ENCODE results near the gene DGKQ.
"Not testable (repeated sequence)": the region's sequence is repeated elsewhere in the genome, so short reads cannot be mapped to it uniquely, and the experiment has no call there.

The DGKQ gene

GRCh38 chr4:993111-994029 is 20.0 kb upstream of the DGKQ start, which contains the start of gene SLC26A1:
SLC26A1 (minus strand) TSS chr4:993404; CDS start chr4:991703, 1,701 bp downstream.
- no peak for DNase-seq

DNA sequence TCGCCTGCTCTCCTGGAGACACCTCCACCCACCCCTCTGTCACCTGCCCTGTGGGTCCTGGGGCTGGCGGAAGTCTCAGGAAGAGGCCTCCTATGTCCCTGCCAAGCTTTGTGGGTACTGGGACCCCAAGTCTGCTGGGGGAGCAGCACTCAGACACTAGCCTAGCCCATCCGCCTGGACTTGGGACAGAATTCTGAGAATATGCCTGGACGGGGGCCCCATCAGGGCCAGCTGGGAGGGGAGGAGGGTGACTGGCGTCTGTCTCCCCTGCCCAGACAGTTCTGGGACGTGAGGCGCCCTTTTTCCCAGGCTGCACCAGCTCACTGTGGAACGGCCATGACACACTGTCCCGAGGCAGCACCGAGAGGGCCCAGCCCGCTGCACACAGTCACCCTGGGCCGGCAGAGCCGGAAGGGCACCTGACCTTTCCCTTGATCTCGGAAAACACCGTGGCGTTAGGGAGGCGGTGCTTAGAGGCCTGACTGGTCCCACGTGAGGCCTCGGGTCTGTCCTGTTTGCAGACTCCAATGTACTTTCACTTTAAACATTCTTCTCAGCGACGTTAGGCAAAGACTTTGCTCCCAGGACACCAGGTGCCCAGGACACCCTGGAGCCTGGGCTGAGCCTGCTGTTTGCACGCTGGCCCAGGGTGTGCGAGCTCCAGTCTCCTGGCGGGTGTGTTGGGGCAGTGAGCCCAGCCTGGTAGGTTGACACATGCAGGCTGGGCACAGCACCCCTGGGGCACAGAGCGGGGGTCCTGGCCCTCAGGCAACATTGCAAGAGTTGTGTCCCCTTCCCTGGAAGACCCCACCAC is 19.1 kb upstream of the DGKQ start:
- DNase-seq, result no peak

DNA sequence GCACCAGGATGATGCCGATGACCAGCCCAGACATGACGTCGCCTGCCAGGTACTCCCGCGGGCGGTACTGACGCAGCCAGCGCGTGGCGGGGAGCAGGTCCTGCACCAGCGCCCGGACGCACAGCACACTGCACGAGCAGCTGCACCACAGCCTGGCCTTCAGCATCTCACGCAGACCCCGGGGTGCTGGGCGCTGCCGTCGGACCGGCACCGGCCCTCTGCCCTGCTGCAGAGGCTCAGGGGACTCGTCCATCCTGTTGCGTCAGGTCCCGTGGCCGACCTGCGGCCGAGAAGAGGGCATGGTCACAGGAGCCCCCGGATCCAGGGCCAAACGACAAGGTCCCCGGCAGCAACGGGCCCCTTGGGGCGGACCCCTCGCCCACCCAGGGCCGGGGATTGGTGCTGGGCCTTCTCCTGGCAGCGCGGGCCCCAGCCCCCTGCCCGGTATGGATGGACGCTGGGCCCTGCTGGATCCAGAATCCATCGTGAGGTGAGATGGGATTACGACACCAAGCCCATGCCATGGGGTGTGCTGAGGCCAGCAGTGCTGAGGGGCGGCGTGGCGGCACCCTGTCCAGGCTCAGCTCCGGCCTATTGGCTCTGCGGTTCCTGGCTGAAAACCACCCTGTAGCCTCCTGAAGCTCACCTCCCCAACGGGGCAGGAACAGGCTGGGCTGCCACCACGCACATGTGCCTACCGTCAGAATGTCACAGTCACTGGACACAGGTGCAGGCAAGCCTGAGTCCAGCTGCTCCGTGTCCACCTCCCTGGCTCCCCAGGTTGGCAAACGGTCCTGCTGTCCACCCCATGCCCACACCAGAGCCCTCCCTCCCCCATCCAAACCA is 18.3 kb upstream of the DGKQ start:
- DNase-seq, result no peak

GRCh38 chr4:990746-991367 is 17.5 kb upstream of the DGKQ start:
- DNase-seq, result no peak

DNA sequence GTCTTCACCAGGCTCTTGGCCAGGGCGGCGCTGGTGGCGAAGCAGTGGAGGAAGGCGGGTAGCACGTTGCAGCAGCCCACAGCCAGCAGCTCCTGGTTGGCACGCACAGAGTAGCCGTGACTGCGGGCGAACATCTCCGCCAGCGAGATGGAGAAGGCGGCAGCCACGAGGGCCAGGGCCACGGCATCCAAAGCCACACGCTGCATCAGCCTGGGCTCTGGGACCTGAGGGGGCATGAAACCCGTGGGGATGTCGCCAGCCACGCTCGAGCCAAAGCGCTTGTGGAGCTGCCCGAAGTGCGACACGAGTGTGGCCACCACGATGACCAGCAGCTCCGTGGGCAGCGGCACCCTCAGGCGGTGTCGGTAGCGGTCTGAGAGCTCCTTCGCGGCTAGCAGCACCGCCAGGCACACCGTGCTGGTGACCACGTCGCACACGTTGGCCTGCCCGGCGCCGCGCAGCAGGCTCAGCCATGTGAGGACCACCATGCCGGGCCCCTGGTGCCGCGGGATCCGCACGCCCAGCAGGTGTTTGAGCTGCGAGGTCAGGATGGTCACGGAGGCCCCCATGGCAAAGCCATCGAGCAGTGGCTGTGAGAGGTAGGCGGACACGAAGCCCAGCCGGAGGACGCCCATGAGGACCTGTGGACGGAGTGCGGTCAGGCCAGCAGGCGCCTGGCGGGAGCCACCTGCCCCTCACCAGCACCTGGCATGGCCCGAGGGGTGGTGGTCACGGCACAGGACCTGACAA is 16.5 kb upstream of the DGKQ start:
- DNase-seq, result no peak

GRCh38 chr4:988726-989721 is 15.7 kb upstream of the DGKQ start:
- no peak for DNase-seq

DNA sequence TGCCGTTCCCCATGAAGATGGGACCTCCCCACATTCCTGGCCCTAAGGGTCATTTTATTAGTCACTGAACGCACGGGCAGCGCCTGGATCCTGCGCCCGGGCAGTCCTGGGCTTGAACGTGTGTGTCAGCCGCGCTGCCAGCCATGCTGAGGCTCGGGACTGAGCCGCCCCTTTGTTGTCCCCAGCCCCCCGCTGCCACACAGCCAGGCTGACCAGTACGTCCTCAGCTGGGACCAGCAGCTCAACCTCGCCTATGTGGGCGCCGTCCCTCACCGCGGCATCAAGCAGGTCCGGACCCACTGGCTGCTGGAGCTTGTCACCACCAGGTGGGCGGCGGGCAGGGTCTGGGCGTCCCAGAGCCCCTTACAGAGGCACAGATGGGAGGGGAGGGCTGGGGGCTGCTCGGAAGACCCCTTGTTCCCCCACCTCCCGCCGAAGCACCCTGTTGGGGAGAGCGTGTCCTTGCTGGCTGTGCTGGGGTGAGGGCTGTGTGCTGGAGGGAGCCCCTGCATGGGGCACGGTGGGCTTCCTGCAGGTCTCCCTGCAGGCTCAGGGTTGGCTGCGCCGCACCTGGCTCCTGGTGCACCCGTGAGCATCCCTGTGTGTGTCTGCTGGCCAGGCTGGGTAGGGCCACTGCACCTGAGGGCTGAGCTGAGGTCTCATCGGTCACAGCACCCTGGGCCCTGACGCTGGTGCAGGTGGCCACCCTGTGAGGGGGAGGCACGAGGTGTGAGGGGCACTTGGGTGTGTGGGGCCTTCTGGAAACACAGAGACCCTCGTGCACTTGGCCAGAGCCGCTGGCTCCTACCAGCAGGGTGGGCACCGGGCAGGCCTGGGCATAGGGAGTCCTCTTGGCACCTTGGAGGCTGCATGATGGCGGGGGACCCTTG is 14.5 kb upstream of the DGKQ start:
- DNase-seq, result no peak

DNA sequence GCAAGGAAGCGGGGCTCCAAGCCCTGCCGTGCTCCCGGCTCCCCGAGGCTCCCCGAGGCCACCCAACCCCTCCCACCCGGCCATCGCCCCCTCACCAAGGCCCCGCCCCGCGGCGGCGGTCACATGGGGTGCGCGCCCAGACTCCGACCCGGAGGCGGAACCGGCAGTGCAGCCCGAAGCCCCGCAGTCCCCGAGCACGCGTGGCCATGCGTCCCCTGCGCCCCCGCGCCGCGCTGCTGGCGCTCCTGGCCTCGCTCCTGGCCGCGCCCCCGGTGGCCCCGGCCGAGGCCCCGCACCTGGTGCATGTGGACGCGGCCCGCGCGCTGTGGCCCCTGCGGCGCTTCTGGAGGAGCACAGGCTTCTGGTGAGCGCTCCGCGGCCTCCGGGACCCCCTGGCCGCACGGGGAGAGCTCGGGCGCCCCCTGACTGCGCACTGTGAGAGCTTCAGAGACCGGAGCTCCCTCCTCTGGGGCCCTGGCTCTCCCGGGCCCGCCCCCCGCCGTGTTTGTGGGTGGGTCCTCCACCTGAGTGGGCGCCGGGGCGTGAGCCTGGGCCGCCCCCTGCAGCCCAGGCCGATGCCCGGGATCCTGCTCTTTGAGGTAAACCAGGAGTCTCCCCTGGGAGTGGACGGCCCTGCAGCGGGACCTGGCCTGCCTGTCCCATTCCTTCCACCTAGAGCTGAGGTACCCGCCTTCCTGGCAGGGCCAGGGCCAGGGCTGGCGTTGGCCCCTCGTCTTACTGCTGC is 13.7 kb upstream of the DGKQ start, which contains the start of gene IDUA:
Gene IDUA (plus strand): TSS at position 166 of the 745 bp plus-strand sequence. CDS start 41 bp downstream, at position 207.
- peak; percentile 81 for DNase-seq

DNA sequence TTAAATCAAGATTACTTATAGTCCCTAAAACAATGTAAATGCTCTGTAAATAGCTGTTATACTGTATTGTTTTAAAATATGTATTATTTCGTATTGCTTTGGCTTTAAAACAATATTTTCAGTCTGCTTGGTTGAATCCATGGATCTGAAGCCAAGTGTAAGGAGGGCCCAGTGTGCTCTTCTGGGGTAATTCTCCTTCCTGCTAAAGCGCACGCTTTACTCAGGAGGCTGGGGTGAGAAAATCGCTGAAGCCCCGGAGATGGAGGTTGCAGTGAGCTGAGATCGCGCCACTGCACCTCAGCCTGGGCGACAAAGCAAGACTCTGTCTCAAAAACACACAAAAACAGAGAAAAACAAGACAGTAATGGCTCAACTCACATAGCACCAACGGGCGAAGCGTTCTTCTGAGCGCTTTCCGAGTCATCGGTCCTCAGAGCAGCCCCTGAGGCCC is 13.1 kb upstream of the DGKQ start:
- DNase-seq, result no peak

- peak; percentile 75 for DNase-seq
Observed at GRCh38 chr4:985123-985830, 11.9 kb upstream of the DGKQ start.

DNA sequence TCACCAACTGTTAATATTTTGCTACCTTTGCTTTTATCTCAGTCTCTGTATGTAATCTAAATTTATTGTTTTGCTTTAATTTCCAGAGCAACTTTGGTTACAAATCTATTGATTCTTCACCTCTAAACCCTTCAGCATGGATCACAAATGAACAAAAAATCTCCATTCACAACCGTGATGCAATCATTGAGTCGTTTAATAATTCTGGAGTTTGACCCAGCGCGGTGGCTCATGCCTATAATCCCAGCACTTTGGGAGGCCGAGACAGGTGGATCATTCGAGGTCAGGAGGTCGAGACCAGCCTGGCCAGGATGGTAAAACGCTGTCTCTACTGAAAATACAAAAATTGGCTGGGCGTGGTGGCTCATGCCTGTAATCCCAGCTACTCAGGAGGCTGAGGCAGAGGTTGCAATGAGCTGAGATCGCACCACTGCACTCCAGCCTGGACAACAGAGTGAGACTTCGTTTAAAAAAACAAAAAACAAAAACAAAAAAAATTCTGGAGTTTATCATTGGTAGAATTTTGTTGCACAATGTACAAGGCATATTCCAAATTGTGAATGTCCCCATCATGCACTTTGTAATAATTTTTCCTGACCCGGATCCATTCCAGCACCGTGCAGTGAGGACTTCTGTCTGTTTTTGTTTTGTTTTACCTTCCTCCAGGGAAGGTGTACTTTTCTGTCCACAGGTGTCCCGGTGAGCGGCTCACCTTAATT is 11.1 kb upstream of the DGKQ start:
- DNase-seq, result no peak

- DNase-seq, result no peak
Observed at GRCh38 chr4:982814-983213, 9.4 kb upstream of the DGKQ start.

- DNase-seq, result no peak
Observed at GRCh38 chr4:982291-982690, 8.9 kb upstream of the DGKQ start.

DNA sequence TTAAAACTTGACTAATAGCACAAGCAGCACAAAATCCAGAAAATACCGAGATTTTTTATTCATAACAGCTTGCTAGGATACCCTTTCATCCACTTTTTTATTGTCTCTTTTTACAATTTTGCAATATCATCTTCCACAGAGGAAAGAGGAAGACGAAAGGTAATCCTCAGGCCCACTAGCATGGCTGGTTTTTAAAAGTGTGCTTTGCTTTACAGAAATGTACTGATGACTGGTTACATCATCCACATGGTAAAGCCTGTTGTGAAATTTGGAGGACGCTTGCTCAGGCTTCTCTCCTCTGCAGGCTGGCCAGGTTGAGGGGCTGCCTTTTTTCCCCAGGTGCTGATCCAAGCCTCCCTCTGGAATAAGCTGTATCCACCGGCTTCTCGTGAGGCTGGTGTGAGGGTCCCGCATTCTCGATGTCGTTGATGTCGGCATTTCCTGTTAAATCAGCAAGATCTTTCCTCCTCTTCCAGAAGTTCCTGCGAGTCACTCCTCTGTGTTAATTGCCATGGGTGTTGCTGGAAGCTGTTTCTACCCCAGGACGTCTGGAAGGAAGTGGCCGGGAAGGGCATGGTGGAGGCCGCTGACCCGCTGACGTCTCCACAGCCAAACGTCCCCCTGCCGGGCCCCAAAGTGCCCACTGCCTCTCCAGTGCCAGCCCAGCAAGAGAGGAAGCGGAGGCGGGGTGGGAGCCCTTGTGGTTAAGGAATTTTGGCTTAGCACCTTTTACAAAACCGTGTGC is 5.8 kb upstream of the DGKQ start:
- DNase-seq, result no peak

GRCh38 chr4:976016-976415 is 2.6 kb upstream of the DGKQ start:
- DNase-seq, result not testable (repeated sequence)

DNA sequence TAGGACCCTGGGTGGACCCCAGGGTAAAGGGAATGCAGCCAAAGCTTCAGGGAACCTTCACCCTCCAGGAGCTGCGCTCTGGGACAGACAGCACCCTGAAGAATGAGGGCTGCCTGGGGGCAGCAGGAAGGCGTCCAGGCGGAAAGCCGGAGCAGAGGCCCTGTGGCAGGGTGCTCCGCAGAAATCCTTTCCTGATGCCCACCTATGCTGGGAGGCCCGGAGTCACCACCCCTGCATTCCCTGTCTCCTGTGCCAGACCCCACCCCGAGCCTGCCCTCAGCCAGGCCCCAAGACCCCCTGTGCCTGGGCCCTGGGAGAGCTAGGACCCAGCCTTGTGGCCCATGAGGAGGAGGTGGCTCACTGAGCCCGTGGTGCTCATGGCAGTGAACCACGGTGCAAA is 1.3 kb upstream of the DGKQ start:
- no peak for DNase-seq

Measured in stimulated activated CD4-positive, alpha-beta T cell treated with anti-CD3 and anti-CD28 coated beads, Interleukin-1b, Interleukin-23, amount 100 ng/mL, for 48 hours (primary cell).